ENCODE measurements around the gene ZNG1B. TPM values are rescaled to one million over a fixed set of nuclear protein-coding genes. Genes with fewer than 3 reads are reported as not detected.
"Not testable (repeated sequence)": the region's sequence is repeated elsewhere in the genome, so short reads cannot be mapped to it uniquely, and the experiment has no call there.

ZNG1B gene
- total RNA-seq, 4 donors from 2014 or later: 16.1 to 48.2 (median 34.0) TPM

GRCh38 chr2:113541976-113542485 is 104.5 kb downstream of the ZNG1B start:
- DNase-seq; intact Hi-C loops (cut with DNase I; ENCODE audit: low total_unique reads); H3K36me3 ChIP-seq; H3K27me3 ChIP-seq; in situ Hi-C loops (cut with MboI; ENCODE audit: low sequenced_read_pairs in 4 of 4); H3K4me1 ChIP-seq; H3K9me3 ChIP-seq: not testable (repeated sequence)
- H3K27ac ChIP-seq: peak overlapping the region in 1 of 4 donors; percentile 72
- peak; percentile 34 to 59 for ATAC-seq
- peak overlapping the region; percentile 54 to 85 (median 61) for H3K4me3 ChIP-seq
- TF ChIP-seq CTCF (IDR thresholded peaks at IDR 0.05 in 4 of 5, conservative IDR thresholded peaks at IDR 0.05 in 1 of 5): peak in 1 of 5 experiments; percentile 6

GRCh38 chr2:113542529-113542928 is 105.0 kb downstream of the ZNG1B start:
- peak; percentile 13 to 18 for ATAC-seq
- H3K36me3 ChIP-seq; H3K9me3 ChIP-seq; intact Hi-C loops (cut with DNase I; ENCODE audit: low total_unique reads); H3K27ac ChIP-seq; in situ Hi-C loops (cut with MboI; ENCODE audit: low sequenced_read_pairs in 4 of 4); DNase-seq; H3K4me1 ChIP-seq; H3K27me3 ChIP-seq: not testable (repeated sequence)
- H3K4me3 ChIP-seq: peak overlapping the region in 3 of 4 donors; percentile 54 to 62 (median 60)

Other genes starting within 250 kb of the ZNG1B start
- gene PAX8, start 158.8 kb upstream of the ZNG1B start, total RNA-seq: 1 to 10 TPM in 3 of 4 donors, under 1 TPM in 1; 0.27 to 8.7 (median 2.1) TPM
- under 1 TPM in 1 of 4 donors, not detected in 3; 0.13 TPM for gene FOXD4L1, start 61.0 kb downstream of the ZNG1B start, total RNA-seq
- 1 to 10 TPM; 1.2 to 5.2 (median 2.7) TPM for gene RABL2A, start 189.6 kb downstream of the ZNG1B start, total RNA-seq

Measured in gastrocnemius medialis (tissue), 4 donors.